H1 (cell line): Measurements from ENCODE around the gene MED1.

Source experiments
- ATF2 ChIP-seq: IDR thresholded peaks from 2 replicates; pipeline ENCODE4 v1.6.1; 2012; ENCODE audit warnings: low read length, inconsistent platforms
- ATF3 ChIP-seq: IDR thresholded peaks from 2 replicates; pipeline ENCODE4 v1.6.1; 2011; ENCODE audit warnings: low read depth, mild to moderate bottlenecking, low read length; ENCODE audit not compliant: insufficient read depth
- CHD1 ChIP-seq: IDR thresholded peaks from 2 replicates; pipeline ENCODE4 v1.6.1; 2012; ENCODE audit warnings: low read depth, low read length, improper control_type of control experiment
- CREB1 ChIP-seq: IDR thresholded peaks from 2 replicates; pipeline ENCODE4 v1.6.1; 2012; ENCODE audit warnings: inconsistent platforms
- CTCF ChIP-seq, 3 experiments: IDR thresholded peaks; 1 replicate in 2 of 3; 2 replicates in 1 of 3; pipeline versions ENCODE4 v1.5.1 to v1.6.1; 2011; ENCODE audit warnings: low read length in 3 of 3, mild to moderate bottlenecking in 3 of 3, inconsistent platforms in 2 of 3, low read depth in 1 of 3, moderate library complexity in 1 of 3; ENCODE audit not compliant: insufficient read depth in 1 of 3; ENCODE audit errors: control extremely low read depth in 1 of 3
- EGR1 ChIP-seq: IDR thresholded peaks from 2 replicates; pipeline ENCODE4 v1.6.1; 2011; ENCODE audit warnings: low read depth, low read length, borderline replicate concordance
- EP300 ChIP-seq, 2 experiments: IDR thresholded peaks; 1 replicate in 1 of 2; 2 replicates in 1 of 2; pipeline ENCODE4 v1.6.1; 2011 to 2012; ENCODE audit warnings: low read depth in 2 of 2, low read length in 2 of 2, mild to moderate bottlenecking in 2 of 2, borderline replicate concordance in 1 of 2, inconsistent platforms in 1 of 2, moderate library complexity in 1 of 2
- EZH2 ChIP-seq: fragments of 200-600 bp; sonication (generic); IDR thresholded peaks from 2 replicates; pipeline ENCODE4 v1.7.1; 2012; ENCODE audit warnings: low read depth, mild to moderate bottlenecking, moderate library complexity, low read length, inconsistent platforms; ENCODE audit not compliant: severe bottlenecking
- HDAC6 ChIP-seq: IDR thresholded peaks from one replicate; pipeline ENCODE4 v1.7.1; 2012; ENCODE audit warnings: low read depth, mild to moderate bottlenecking, inconsistent platforms, low read length, moderate library complexity
- MAX ChIP-seq: IDR thresholded peaks from 2 replicates; pipeline ENCODE4 v1.6.1; 2012; ENCODE audit warnings: inconsistent platforms
- POLR2AphosphoS5 ChIP-seq: IDR thresholded peaks from 2 replicates; pipeline ENCODE4 v1.6.1; 2011; ENCODE audit warnings: low read depth, low read length
- RAD21 ChIP-seq, 2 experiments: IDR thresholded peaks in 1 of 2; conservative IDR thresholded peaks in 1 of 2; 2 replicates each; pipeline ENCODE4 v1.6.1; 2011; ENCODE audit warnings: low read depth in 2 of 2, low read length in 2 of 2, improper control_type of control experiment in 1 of 2, inconsistent platforms in 1 of 2, mild to moderate bottlenecking in 1 of 2, moderate library complexity in 1 of 2
- SIRT6 ChIP-seq: IDR thresholded peaks from one replicate; pipeline ENCODE4 v1.7.1; 2012; ENCODE audit warnings: low read length, inconsistent platforms
- USF2 ChIP-seq: IDR thresholded peaks from 2 replicates; pipeline ENCODE4 v1.6.1; 2011; ENCODE audit warnings: low read length, improper control_type of control experiment

- no peak for TF ChIP-seq CTCF (IDR thresholded peaks at IDR 0.05; ENCODE audit: control extremely low read depth in 1 of 3, insufficient read depth in 1 of 3, low read depth in 1 of 3, low read length in 3 of 3)
- no peak for TF ChIP-seq EP300 (IDR thresholded peaks at IDR 0.05; ENCODE audit: borderline replicate concordance in 1 of 2, low read depth in 2 of 2, low read length in 2 of 2)
- TF ChIP-seq CHD1 = no peak
- no peak for TF ChIP-seq EGR1
- TF ChIP-seq MAX = no peak
- TF ChIP-seq SIRT6 = no peak
- TF ChIP-seq ATF3 = no peak
- no peak for TF ChIP-seq USF2
- no peak for TF ChIP-seq EZH2
- no peak for TF ChIP-seq POLR2AphosphoS5
- no peak for TF ChIP-seq ATF2
- no peak for TF ChIP-seq RAD21 (IDR thresholded peaks at IDR 0.05 in 1 of 2, conservative IDR thresholded peaks at IDR 0.05 in 1 of 2; ENCODE audit: low read depth in 2 of 2, low read length in 2 of 2)
- no peak for TF ChIP-seq HDAC6
- no peak for TF ChIP-seq CREB1
Observed at GRCh38 chr17:39455919-39456318, 4.9 kb upstream of the MED1 start.
